Osteocyte (in vitro differentiated cells): Measurements from ENCODE around the gene PACS2. TPM values are rescaled to one million over a fixed set of nuclear protein-coding genes. Genes with fewer than 3 reads are reported as not detected.
"Not testable (repeated sequence)": the region's sequence is repeated elsewhere in the genome, so short reads cannot be mapped to it uniquely, and the experiment has no call there.

Experiments
- DNase-seq: peaks from one replicate; pipeline ENCODE4 v3.0.0; 2021; ENCODE audit warnings: mixed read lengths; ENCODE audit not compliant: unreplicated experiment; ENCODE audit errors: extremely low spot score
- H3K27ac Mint-ChIP-seq: one replicate; pipeline ENCODE4 v1.8.0; 2021; ENCODE audit warnings: mild to moderate bottlenecking, mixed read lengths; ENCODE audit not compliant: unreplicated experiment
- H3K27me3 Mint-ChIP-seq: one replicate; pipeline ENCODE4 v1.8.0; 2021; ENCODE audit warnings: mixed read lengths; ENCODE audit not compliant: unreplicated experiment
- H3K36me3 Mint-ChIP-seq: one replicate; pipeline ENCODE4 v1.8.0; 2021; ENCODE audit warnings: mixed read lengths; ENCODE audit not compliant: unreplicated experiment
- H3K4me1 Mint-ChIP-seq: one replicate; pipeline ENCODE4 v1.8.0; 2021; ENCODE audit warnings: mixed read lengths; ENCODE audit not compliant: unreplicated experiment
- H3K4me3 Mint-ChIP-seq: one replicate; pipeline ENCODE4 v1.8.0; 2021; ENCODE audit warnings: mild to moderate bottlenecking, moderate library complexity, mixed read lengths; ENCODE audit not compliant: unreplicated experiment
- H3K9me3 Mint-ChIP-seq: one replicate; pipeline ENCODE4 v1.8.0; 2021; ENCODE audit warnings: mixed read lengths; ENCODE audit not compliant: unreplicated experiment
- CTCF ChIP-seq: fragments of 200-600 bp; sonication (generic); IDR thresholded peaks from 2 replicates; pipeline ENCODE4 v1.5.0; 2021; ENCODE audit warnings: antibody characterized with exemption, mild to moderate bottlenecking, moderate library complexity
- total RNA-seq: library from RNA; stranded (reverse); gene quantifications from 2 replicates; pipeline ENCODE4 v1.2.1, GENCODE V29; 2021

The PACS2 gene
- total RNA-seq, 1 donor from 2014 or later: 115 TPM

- DNase-seq: no peak
- H3K9me3 Mint-ChIP-seq: no peaks in the 10 kb centered on the region
- H3K36me3 Mint-ChIP-seq: peaks cover 6% of the 10 kb centered on the region
- no peak for TF ChIP-seq CTCF
- H3K27me3 Mint-ChIP-seq: no peaks in the 10 kb centered on the region
- peaks cover 4% of the 10 kb centered on the region for H3K4me1 Mint-ChIP-seq
- no peak overlapping the region for H3K4me3 Mint-ChIP-seq
- H3K27ac Mint-ChIP-seq: no peak overlapping the region
Observed at GRCh38 chr14:105283899-105284298, 30.6 kb upstream of the PACS2 start.

- peaks cover 4% of the 10 kb centered on the region for H3K4me1 Mint-ChIP-seq
- no peak for DNase-seq
- H3K4me3 Mint-ChIP-seq: no peak overlapping the region
- no peak overlapping the region for H3K27ac Mint-ChIP-seq
- TF ChIP-seq CTCF: no peak
- peaks cover 6% of the 10 kb centered on the region for H3K36me3 Mint-ChIP-seq
- no peaks in the 10 kb centered on the region for H3K27me3 Mint-ChIP-seq
- no peaks in the 10 kb centered on the region for H3K9me3 Mint-ChIP-seq
Observed at GRCh38 chr14:105285174-105285573, 29.4 kb upstream of the PACS2 start.

GRCh38 chr14:105286759-105287144 lies 27.8 kb upstream of the PACS2 start:
- no peak for DNase-seq
- Mint-ChIP-seq H3K27ac (no peak overlapping the region), H3K27me3 (no peaks in the 10 kb centered on the region), H3K9me3 (no peaks in the 10 kb centered on the region), H3K4me1 (peaks cover 2% of the 10 kb centered on the region), H3K4me3 (no peak overlapping the region), H3K36me3 (peaks cover 6% of the 10 kb centered on the region)
- TF ChIP-seq CTCF: no peak

DNA sequence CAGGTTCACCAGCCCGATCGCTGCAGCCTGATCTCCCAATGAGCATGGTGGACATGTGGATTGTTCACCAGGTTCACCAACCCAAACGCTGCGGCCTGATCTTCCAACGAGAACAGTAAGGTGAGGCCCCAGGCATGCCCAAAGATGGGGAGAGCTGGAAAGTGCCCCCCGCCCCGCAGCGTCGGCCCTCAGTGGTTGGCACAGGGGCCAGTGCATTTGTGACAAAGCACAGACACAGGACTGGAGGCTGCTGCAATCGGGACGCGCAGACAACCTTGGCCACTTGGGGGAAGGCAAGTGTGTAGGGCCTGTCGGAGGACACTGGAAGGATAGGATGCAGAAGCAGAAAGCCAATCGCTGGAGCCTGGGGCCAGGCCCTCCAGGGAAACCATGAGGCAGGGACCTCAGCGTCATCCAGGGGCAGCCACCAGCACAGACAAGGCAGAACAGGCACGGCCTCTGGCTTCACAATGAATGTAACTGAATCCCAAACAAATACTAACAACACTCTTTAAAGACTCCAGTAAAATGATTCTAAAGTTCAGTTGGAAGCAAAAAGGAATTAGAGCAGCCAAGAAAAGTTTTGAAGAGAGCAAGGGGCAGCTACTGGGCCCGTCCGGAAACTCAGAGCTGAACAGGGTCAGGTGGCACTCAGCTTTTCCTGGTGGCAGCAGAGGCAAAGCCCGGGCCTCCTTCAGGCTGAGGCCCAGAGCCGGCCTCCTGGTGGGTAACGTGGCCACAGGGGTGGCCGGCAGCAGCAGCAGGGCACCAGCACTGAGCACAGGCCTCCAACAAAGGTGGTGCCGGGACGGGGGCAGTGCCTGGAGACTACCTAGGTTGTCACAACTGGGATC lies 27.1 kb upstream of the PACS2 start:
- Mint-ChIP-seq H3K4me3 (no peak overlapping the region), H3K4me1 (no peaks in the 10 kb centered on the region), H3K27me3 (no peaks in the 10 kb centered on the region), H3K27ac (no peak overlapping the region), H3K9me3 (no peaks in the 10 kb centered on the region), H3K36me3 (peaks cover 6% of the 10 kb centered on the region)
- DNase-seq: no peak
- no peak for TF ChIP-seq CTCF

DNA sequence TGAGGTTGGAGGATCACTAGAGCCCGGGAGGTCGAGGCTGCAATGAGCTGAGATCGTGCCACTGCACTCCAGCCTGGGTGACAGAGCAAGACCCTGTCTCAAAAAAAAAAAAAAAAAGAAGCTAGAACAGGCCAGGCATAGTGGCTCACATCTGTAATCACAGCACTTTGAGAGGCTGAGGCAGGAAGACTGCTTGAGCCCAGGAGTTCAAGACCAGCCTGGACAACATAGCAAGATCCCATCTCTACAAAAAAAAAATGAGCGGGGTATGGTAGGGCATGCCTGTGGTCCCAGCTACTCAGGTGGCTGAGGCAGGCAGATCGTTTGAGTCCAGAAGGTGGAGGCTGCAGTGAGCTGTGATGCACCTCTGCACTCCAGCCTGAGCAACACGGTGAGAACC lies 25.6 kb upstream of the PACS2 start:
- H3K4me1 Mint-ChIP-seq, H3K27me3 Mint-ChIP-seq, H3K9me3 Mint-ChIP-seq: not testable (repeated sequence)

More for the DNA sequence above, 25.6 kb upstream of the PACS2 start:
- H3K36me3 Mint-ChIP-seq, H3K4me3 Mint-ChIP-seq, DNase-seq, H3K27ac Mint-ChIP-seq: not testable (repeated sequence)
